Neural cell (in vitro differentiated cells): ENCODE measurements around the gene FN1. TPM values are rescaled to one million over a fixed set of nuclear protein-coding genes. Genes with fewer than 3 reads are reported as not detected.

ENCODE experiments used
- H2AFZ ChIP-seq: fragments of 200-600, 300-800 bp; sonication (generic), shearing (Covaris generic); 2 replicates; pipeline ENCODE4 v1.6.0; 2014; ENCODE audit warnings: low read depth, mild to moderate bottlenecking, antibody characterized with exemption, low read length, moderate library complexity
- H3F3A ChIP-seq: fragments of 200-600 bp; shearing (Covaris generic); 2 replicates; pipeline ENCODE4 v1.6.1; 2016; ENCODE audit warnings: mild to moderate bottlenecking, moderate library complexity, mixed read lengths, antibody characterized with exemption, low read length; ENCODE audit not compliant: insufficient read depth, poor library complexity, severe bottlenecking
- H3K27ac ChIP-seq: fragments of 200-600, 300-800 bp; sonication (generic), shearing (Covaris generic); 2 replicates; pipeline ENCODE4 v1.5.1; 2014; ENCODE audit warnings: mild to moderate bottlenecking, low read length, moderate library complexity
- H3K27me3 ChIP-seq: fragments of 300-800, 200-600 bp; sonication (generic), shearing (Covaris generic); 2 replicates; pipeline ENCODE4 v1.6.0; 2014; ENCODE audit warnings: mild to moderate bottlenecking, low read depth, low read length, moderate library complexity; ENCODE audit not compliant: insufficient read depth
- H3K36me3 ChIP-seq: fragments of 300-800, 200-600 bp; sonication (generic), shearing (Covaris generic); 2 replicates; pipeline ENCODE4 v1.5.1; 2014; ENCODE audit warnings: mild to moderate bottlenecking, antibody characterized with exemption, low read length, moderate library complexity; ENCODE audit not compliant: insufficient read depth
- H3K4me2 ChIP-seq: fragments of 300-800, 200-600 bp; sonication (generic), shearing (Covaris generic); 2 replicates; pipeline ENCODE4 v1.6.0; 2014; ENCODE audit warnings: mild to moderate bottlenecking, low read length
- H3K4me3 ChIP-seq: fragments of 300-800, 200-600 bp; sonication (generic), shearing (Covaris generic); 2 replicates; pipeline ENCODE4 v1.5.1; 2014; ENCODE audit warnings: mild to moderate bottlenecking, low read length, moderate library complexity
- H3K79me2 ChIP-seq: fragments of 200-600 bp; shearing (Covaris generic); replicated peaks from 2 replicates; pipeline ENCODE4 v1.6.0; 2014; ENCODE audit warnings: mild to moderate bottlenecking, low read length, moderate library complexity; ENCODE audit not compliant: insufficient read depth
- H3K9ac ChIP-seq: fragments of 300-800, 200-600 bp; sonication (generic), shearing (Covaris generic); 2 replicates; pipeline ENCODE4 v1.6.1; 2016; ENCODE audit warnings: mild to moderate bottlenecking, low read length, mixed read lengths
- H3K9me2 ChIP-seq: fragments of 200-600 bp; shearing (Covaris generic); 2 replicates; pipeline ENCODE4 v1.6.1; 2016; ENCODE audit warnings: mild to moderate bottlenecking, low read length, mixed read lengths; ENCODE audit not compliant: insufficient read depth
- H3K9me3 ChIP-seq: fragments of 200-600, 300-800 bp; sonication (generic), shearing (Covaris generic); 2 replicates; pipeline ENCODE4 v1.6.1; 2016; ENCODE audit warnings: mild to moderate bottlenecking, mixed run types, low read length, moderate library complexity, mixed read lengths
- H4K20me1 ChIP-seq: fragments of 200-600 bp; shearing (Covaris generic); 2 replicates; pipeline ENCODE4 v1.6.1; 2016; ENCODE audit warnings: mild to moderate bottlenecking, mixed run types; ENCODE audit not compliant: insufficient read depth
- EP300 ChIP-seq: fragments of 450-650 bp; conservative IDR thresholded peaks from 2 replicates; pipeline ENCODE4 v1.6.1; 2014; ENCODE audit warnings: antibody characterized with exemption, mild to moderate bottlenecking, moderate library complexity; ENCODE audit not compliant: poor library complexity, severe bottlenecking
- EZH2 ChIP-seq: fragments of 200-600, 300-800 bp; shearing (Covaris generic), sonication (generic); IDR thresholded peaks from 2 replicates; pipeline ENCODE4 v1.6.1; 2014; ENCODE audit warnings: antibody characterized with exemption, low read length, borderline replicate concordance, mild to moderate bottlenecking; ENCODE audit not compliant: insufficient read depth, poor library complexity, severe bottlenecking
- MXI1 ChIP-seq: fragments of 450-650 bp; conservative IDR thresholded peaks from 2 replicates; pipeline ENCODE4 v1.6.1; 2014; ENCODE audit warnings: antibody characterized with exemption, mild to moderate bottlenecking; ENCODE audit not compliant: poor library complexity, severe bottlenecking
- POLR2AphosphoS5 ChIP-seq: IDR thresholded peaks from 2 replicates; pipeline ENCODE4 v1.6.1; 2012
- RAD21 ChIP-seq: fragments of 450-650 bp; conservative IDR thresholded peaks from 2 replicates; pipeline ENCODE4 v1.6.1; 2014; ENCODE audit warnings: antibody characterized with exemption, mild to moderate bottlenecking, moderate library complexity
- SMC3 ChIP-seq: fragments of 450-650 bp; conservative IDR thresholded peaks from 2 replicates; pipeline ENCODE4 v1.6.1; 2014; ENCODE audit warnings: antibody characterized with exemption, mild to moderate bottlenecking, moderate library complexity; ENCODE audit not compliant: poor library complexity
- TAF1 ChIP-seq: IDR thresholded peaks from 2 replicates; pipeline ENCODE4 v1.6.1; 2012; ENCODE audit warnings: low read depth
- polyA plus RNA-seq: library from polyadenylated mRNA; depleted of rRNA; stranded (reverse); fragments of >200 nt; gene quantifications from 2 replicates; pipeline ENCODE4 v1.2.3, GENCODE V29; 2014
- TF ChIP-seq, protein P1 (sequence below): IDR thresholded peaks from 2 replicates; pipeline ENCODE4 v1.6.1; 2012; ENCODE audit warnings: borderline replicate concordance
- TF ChIP-seq, protein P2 (sequence below): fragments of 450-650 bp; IDR thresholded peaks from 2 replicates; pipeline ENCODE4 v1.5.1; 2014; ENCODE audit warnings: antibody characterized with exemption, mild to moderate bottlenecking, moderate library complexity; ENCODE audit not compliant: poor library complexity, severe bottlenecking

FN1 gene
- polyA plus RNA-seq, 1 donor from 2014 or later = 0.93 TPM

DNA sequence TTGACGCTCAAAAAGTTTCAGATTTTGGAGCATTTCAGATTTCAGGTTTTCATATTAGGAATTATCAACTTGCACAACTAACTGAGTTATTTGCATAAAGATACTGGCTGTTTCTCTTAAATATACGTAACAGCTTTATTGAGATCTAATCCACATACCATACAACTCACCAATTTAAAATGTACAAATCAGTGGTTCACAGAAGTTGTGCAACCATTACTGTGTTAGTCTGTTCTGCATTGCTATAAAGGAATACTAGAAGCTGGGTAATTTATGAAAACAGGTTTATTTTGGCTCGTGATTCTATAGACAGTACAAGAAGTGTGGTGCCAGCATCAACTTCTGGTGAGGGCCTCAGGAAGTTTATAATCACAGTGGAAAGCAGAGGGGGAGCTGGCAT lies 115.8 kb downstream of the FN1 start:
- Histone ChIP-seq H3K9me3 (no peaks in the 10 kb centered on the region), H3K4me3 (no peak overlapping the region), H4K20me1 (no peaks in the 10 kb centered on the region), H3K27ac (no peak overlapping the region), H3K79me2 (no peaks in the 10 kb centered on the region), H3K27me3 (no peaks in the 10 kb centered on the region), H3K9ac (no peak overlapping the region), H3F3A (no peaks in the 10 kb centered on the region), H3K9me2 (no peaks in the 10 kb centered on the region), H2AFZ (no peak overlapping the region), H3K36me3 (no peaks in the 10 kb centered on the region), H3K4me2 (no peak overlapping the region)
- TF ChIP-seq EP300 (no peak), POLR2AphosphoS5 (no peak), SMC3 (no peak), MXI1 (no peak), RAD21 (no peak), TAF1 (no peak), EZH2 (no peak)
- TF ChIP-seq, protein P1, sequence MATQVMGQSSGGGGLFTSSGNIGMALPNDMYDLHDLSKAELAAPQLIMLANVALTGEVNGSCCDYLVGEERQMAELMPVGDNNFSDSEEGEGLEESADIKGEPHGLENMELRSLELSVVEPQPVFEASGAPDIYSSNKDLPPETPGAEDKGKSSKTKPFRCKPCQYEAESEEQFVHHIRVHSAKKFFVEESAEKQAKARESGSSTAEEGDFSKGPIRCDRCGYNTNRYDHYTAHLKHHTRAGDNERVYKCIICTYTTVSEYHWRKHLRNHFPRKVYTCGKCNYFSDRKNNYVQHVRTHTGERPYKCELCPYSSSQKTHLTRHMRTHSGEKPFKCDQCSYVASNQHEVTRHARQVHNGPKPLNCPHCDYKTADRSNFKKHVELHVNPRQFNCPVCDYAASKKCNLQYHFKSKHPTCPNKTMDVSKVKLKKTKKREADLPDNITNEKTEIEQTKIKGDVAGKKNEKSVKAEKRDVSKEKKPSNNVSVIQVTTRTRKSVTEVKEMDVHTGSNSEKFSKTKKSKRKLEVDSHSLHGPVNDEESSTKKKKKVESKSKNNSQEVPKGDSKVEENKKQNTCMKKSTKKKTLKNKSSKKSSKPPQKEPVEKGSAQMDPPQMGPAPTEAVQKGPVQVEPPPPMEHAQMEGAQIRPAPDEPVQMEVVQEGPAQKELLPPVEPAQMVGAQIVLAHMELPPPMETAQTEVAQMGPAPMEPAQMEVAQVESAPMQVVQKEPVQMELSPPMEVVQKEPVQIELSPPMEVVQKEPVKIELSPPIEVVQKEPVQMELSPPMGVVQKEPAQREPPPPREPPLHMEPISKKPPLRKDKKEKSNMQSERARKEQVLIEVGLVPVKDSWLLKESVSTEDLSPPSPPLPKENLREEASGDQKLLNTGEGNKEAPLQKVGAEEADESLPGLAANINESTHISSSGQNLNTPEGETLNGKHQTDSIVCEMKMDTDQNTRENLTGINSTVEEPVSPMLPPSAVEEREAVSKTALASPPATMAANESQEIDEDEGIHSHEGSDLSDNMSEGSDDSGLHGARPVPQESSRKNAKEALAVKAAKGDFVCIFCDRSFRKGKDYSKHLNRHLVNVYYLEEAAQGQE = no peak
- TF ChIP-seq, protein P2, sequence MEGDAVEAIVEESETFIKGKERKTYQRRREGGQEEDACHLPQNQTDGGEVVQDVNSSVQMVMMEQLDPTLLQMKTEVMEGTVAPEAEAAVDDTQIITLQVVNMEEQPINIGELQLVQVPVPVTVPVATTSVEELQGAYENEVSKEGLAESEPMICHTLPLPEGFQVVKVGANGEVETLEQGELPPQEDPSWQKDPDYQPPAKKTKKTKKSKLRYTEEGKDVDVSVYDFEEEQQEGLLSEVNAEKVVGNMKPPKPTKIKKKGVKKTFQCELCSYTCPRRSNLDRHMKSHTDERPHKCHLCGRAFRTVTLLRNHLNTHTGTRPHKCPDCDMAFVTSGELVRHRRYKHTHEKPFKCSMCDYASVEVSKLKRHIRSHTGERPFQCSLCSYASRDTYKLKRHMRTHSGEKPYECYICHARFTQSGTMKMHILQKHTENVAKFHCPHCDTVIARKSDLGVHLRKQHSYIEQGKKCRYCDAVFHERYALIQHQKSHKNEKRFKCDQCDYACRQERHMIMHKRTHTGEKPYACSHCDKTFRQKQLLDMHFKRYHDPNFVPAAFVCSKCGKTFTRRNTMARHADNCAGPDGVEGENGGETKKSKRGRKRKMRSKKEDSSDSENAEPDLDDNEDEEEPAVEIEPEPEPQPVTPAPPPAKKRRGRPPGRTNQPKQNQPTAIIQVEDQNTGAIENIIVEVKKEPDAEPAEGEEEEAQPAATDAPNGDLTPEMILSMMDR = no peak

DNA sequence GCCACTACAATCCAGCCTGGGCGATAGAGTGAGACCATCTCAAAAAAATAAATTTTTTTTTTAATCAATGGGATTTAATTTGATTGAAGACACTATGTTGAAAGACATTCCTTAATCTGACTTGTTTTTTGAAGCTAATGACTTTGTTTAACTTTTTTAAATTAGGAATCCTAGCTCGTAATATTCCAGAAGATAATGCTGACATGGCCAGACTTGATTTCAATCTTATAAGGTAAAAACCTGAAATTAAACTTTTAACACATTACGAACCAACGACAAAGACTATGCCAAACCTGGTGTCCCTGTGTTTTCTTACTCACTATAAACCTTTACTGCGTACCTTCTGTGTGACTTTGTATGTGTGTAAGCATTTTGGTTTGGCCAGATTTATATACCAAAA lies 116.4 kb downstream of the FN1 start:
- no peaks in the 10 kb centered on the region for H3K27me3 ChIP-seq
- H2AFZ ChIP-seq = no peak overlapping the region
- H3K9me3 ChIP-seq = no peaks in the 10 kb centered on the region
- no peak overlapping the region for H3K4me2 ChIP-seq
- H3K27ac ChIP-seq = no peak overlapping the region
- H3K4me3 ChIP-seq = no peak overlapping the region
- no peaks in the 10 kb centered on the region for H3K36me3 ChIP-seq
- H3K9ac ChIP-seq = no peak overlapping the region
- H3K79me2 ChIP-seq = no peaks in the 10 kb centered on the region
- TF ChIP-seq EZH2 (no peak), EP300 (no peak), SMC3 (no peak), MXI1 (no peak), POLR2AphosphoS5 (no peak), RAD21 (no peak), TAF1 (no peak)
- TF ChIP-seq, protein P1 = no peak
- TF ChIP-seq, protein P2 = no peak
- no peaks in the 10 kb centered on the region for H3K9me2 ChIP-seq
- no peaks in the 10 kb centered on the region for H4K20me1 ChIP-seq
- no peaks in the 10 kb centered on the region for H3F3A ChIP-seq
